Caco-2 (cell line): ENCODE measurements around the gene PSMB9. TPM values are rescaled to one million over a fixed set of nuclear protein-coding genes. Genes with fewer than 3 reads are reported as not detected.

ENCODE experiments used
- BruUV-seq: library from RNA; stranded (reverse); fragments of 400-500 nt; replicated peaks from 2 replicates; lab custom pipeline; 2021; lab: Mats Ljungman, UMichigan
- CTCF ChIA-PET: fragments of 300-600 bp; sonication (Branson Sonifier 250); formaldehyde crosslinking; loops from one replicate; lab custom pipeline; 2022; ENCODE audit warnings: antibody characterized with exemption; lab: Charles Lee
- POLR2A ChIA-PET: fragments of 300-600 bp; sonication (Branson Sonifier 250); formaldehyde crosslinking; loops from one replicate; lab custom pipeline; 2022; ENCODE audit warnings: antibody characterized with exemption; lab: Charles Lee
- DNase-seq, 2 experiments: peaks; one replicate each; pipeline versions ENCODE4 v3.0.0 to v3.0.0-alpha.2; 2020 to 2022
- H3K27me3 ChIP-seq: replicated peaks from 2 replicates; pipeline ENCODE4 v1.6.0; 2011; ENCODE audit warnings: low read length; ENCODE audit not compliant: control insufficient read depth, insufficient read depth
- H3K36me3 ChIP-seq: 2 replicates; pipeline ENCODE4 v1.5.1; 2011; ENCODE audit warnings: low read length; ENCODE audit not compliant: control insufficient read depth, insufficient read depth
- H3K4me1 ChIP-seq: fragments of 250-450 bp; sonication (Bioruptor Pico); 2 replicates; pipeline ENCODE4 v1.5.1; 2020; ENCODE audit warnings: mild to moderate bottlenecking
- H3K4me3 ChIP-seq: 2 replicates; pipeline ENCODE4 v1.5.1; 2011; ENCODE audit warnings: low read depth, mild to moderate bottlenecking, control low read depth, low read length
- H3K9me3 ChIP-seq: fragments of 250-450 bp; sonication (Bioruptor Pico); 2 replicates; pipeline ENCODE4 v1.5.1; 2020; ENCODE audit warnings: mild to moderate bottlenecking, moderate library complexity
- H3K27ac Mint-ChIP-seq: one replicate; pipeline ENCODE4 v1.8.0; 2022; ENCODE audit warnings: mixed read lengths; ENCODE audit not compliant: unreplicated experiment
- H3K27me3 Mint-ChIP-seq: one replicate; pipeline ENCODE4 v1.8.0; 2022; ENCODE audit warnings: mixed read lengths; ENCODE audit not compliant: insufficient read depth, unreplicated experiment
- H3K36me3 Mint-ChIP-seq: one replicate; pipeline ENCODE4 v1.8.0; 2022; ENCODE audit warnings: mild to moderate bottlenecking, mixed read lengths; ENCODE audit not compliant: insufficient read depth, unreplicated experiment
- H3K4me1 Mint-ChIP-seq: one replicate; pipeline ENCODE4 v1.8.0; 2022; ENCODE audit warnings: low read depth, mixed read lengths; ENCODE audit not compliant: unreplicated experiment
- H3K4me3 Mint-ChIP-seq: one replicate; pipeline ENCODE4 v1.8.0; 2022; ENCODE audit warnings: mild to moderate bottlenecking, moderate library complexity, mixed read lengths; ENCODE audit not compliant: unreplicated experiment
- H3K9me3 Mint-ChIP-seq: one replicate; pipeline ENCODE4 v1.8.0; 2022; ENCODE audit warnings: mixed read lengths; ENCODE audit not compliant: unreplicated experiment
- CTCF ChIP-seq, 2 experiments: fragments of 200-600 bp in 1 of 2; IDR thresholded peaks; 1 replicate in 1 of 2; 2 replicates in 1 of 2; pipeline versions ENCODE4 v1.5.1 to v1.8.0; 2011 to 2022; ENCODE audit warnings: antibody characterized with exemption in 1 of 2, control low read depth in 1 of 2, inconsistent platforms in 1 of 2, low read depth in 1 of 2, low read length in 1 of 2, mild to moderate bottlenecking in 1 of 2, moderate library complexity in 1 of 2; ENCODE audit not compliant: insufficient read depth in 1 of 2, severe bottlenecking in 1 of 2, unreplicated experiment in 1 of 2
- intact Hi-C: fragments of 100-400 bp; cut with micrococcal nuclease; formaldehyde crosslinking; loops from one replicate; pipeline ENCODE4 v1.10.0; 2022; ENCODE audit not compliant: unreplicated experiment
- total RNA-seq: library from RNA; stranded (reverse); gene quantifications from 2 replicates; pipeline ENCODE4 v1.2.3, GENCODE V29; 2022

Gene PSMB9
- total RNA-seq, 1 experiment from 2014 or later = 1.3 TPM

- no TSS peak for BruUV-seq
- Mint-ChIP-seq H3K9me3 (no peaks in the 10 kb centered on the region), H3K27me3 (peaks cover 16% of the 10 kb centered on the region), H3K4me3 (no peak overlapping the region), H3K4me1 (peaks cover 5% of the 10 kb centered on the region), H3K36me3 (peaks cover 11% of the 10 kb centered on the region), H3K27ac (no peak overlapping the region)
- H3K9me3 ChIP-seq = no peaks in the 10 kb centered on the region
- DNase-seq = no peak
- POLR2A ChIA-PET = no interaction called here
- CTCF ChIA-PET = no interaction called here
- intact Hi-C loops = no loop called here
- TF ChIP-seq CTCF (IDR thresholded peaks at IDR 0.05; ENCODE audit: insufficient read depth in 1 of 2, low read depth in 1 of 2, low read length in 1 of 2, severe bottlenecking in 1 of 2, unreplicated experiment in 1 of 2) = no peak
- no peaks in the 10 kb centered on the region; the same call in 1 of the 2 replicates for H3K4me1 ChIP-seq
- peaks cover 1% of the 10 kb centered on the region for H3K27me3 ChIP-seq
- H3K4me3 ChIP-seq = no peak overlapping the region
- no peaks in the 10 kb centered on the region for H3K36me3 ChIP-seq
Measured at GRCh38 chr6:32847795-32848194, 6.2 kb upstream of the PSMB9 start.

- Mint-ChIP-seq H3K4me3 (no peak overlapping the region), H3K27me3 (peaks cover 16% of the 10 kb centered on the region), H3K9me3 (no peaks in the 10 kb centered on the region), H3K27ac (no peak overlapping the region), H3K36me3 (peaks cover 14% of the 10 kb centered on the region), H3K4me1 (peaks cover 9% of the 10 kb centered on the region)
- no TSS peak for BruUV-seq
- no peaks in the 10 kb centered on the region for H3K36me3 ChIP-seq
- no peak for TF ChIP-seq CTCF (IDR thresholded peaks at IDR 0.05; ENCODE audit: insufficient read depth in 1 of 2, low read depth in 1 of 2, low read length in 1 of 2, severe bottlenecking in 1 of 2, unreplicated experiment in 1 of 2)
- H3K27me3 ChIP-seq = peaks cover 1% of the 10 kb centered on the region
- H3K4me1 ChIP-seq = no peaks in the 10 kb centered on the region; the same call in 1 of the 2 replicates
- POLR2A ChIA-PET = no interaction called here
- H3K9me3 ChIP-seq = no peaks in the 10 kb centered on the region
- H3K4me3 ChIP-seq = no peak overlapping the region
- DNase-seq = no peak
- CTCF ChIA-PET = no interaction called here
- intact Hi-C loops = no loop called here
Measured at GRCh38 chr6:32849126-32849525, 4.9 kb upstream of the PSMB9 start.

GRCh38 chr6:32851025-32851424 lies 3.0 kb upstream of the PSMB9 start:
- Histone ChIP-seq H3K36me3 (no peaks in the 10 kb centered on the region), H3K9me3 (no peaks in the 10 kb centered on the region), H3K4me1 (peaks cover 6% of the 10 kb centered on the region; the same call in 1 of the 2 replicates), H3K4me3 (no peak overlapping the region), H3K27me3 (peaks cover 1% of the 10 kb centered on the region)
- BruUV-seq = no TSS peak
- Mint-ChIP-seq H3K4me1 (peaks cover 16% of the 10 kb centered on the region), H3K4me3 (no peak overlapping the region), H3K27ac (no peak overlapping the region), H3K36me3 (peaks cover 9% of the 10 kb centered on the region), H3K27me3 (peaks cover 27% of the 10 kb centered on the region), H3K9me3 (no peaks in the 10 kb centered on the region)
- CTCF ChIA-PET = interaction anchor here (0.6 to 1.2 kb wide), 2 partner anchors 13 to 34 kb away, joined by 5 to 6 read pairs; partner anchors contain the start of gene TAP2
- no peak for DNase-seq
- TF ChIP-seq CTCF (IDR thresholded peaks at IDR 0.05; ENCODE audit: insufficient read depth in 1 of 2, low read depth in 1 of 2, low read length in 1 of 2, severe bottlenecking in 1 of 2, unreplicated experiment in 1 of 2) = no peak
- POLR2A ChIA-PET = no interaction called here
- intact Hi-C loops = no loop called here
